ENCODE data around the gene PTOV1.

Gene PTOV1

GRCh38 chr19:49850487-49851342, at the start of gene PTOV1:
Gene PTOV1 (plus strand): TSS chr19:49851159.
- TF ChIP-seq, protein P1, sequence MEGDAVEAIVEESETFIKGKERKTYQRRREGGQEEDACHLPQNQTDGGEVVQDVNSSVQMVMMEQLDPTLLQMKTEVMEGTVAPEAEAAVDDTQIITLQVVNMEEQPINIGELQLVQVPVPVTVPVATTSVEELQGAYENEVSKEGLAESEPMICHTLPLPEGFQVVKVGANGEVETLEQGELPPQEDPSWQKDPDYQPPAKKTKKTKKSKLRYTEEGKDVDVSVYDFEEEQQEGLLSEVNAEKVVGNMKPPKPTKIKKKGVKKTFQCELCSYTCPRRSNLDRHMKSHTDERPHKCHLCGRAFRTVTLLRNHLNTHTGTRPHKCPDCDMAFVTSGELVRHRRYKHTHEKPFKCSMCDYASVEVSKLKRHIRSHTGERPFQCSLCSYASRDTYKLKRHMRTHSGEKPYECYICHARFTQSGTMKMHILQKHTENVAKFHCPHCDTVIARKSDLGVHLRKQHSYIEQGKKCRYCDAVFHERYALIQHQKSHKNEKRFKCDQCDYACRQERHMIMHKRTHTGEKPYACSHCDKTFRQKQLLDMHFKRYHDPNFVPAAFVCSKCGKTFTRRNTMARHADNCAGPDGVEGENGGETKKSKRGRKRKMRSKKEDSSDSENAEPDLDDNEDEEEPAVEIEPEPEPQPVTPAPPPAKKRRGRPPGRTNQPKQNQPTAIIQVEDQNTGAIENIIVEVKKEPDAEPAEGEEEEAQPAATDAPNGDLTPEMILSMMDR (IDR thresholded peaks at IDR 0.05), result no peak

- TF ChIP-seq, protein P1 (IDR thresholded peaks at IDR 0.05), result no peak
These were observed 49.5 kb upstream of the PTOV1 start for GRCh38 chr19:49801401-49801888.

- TF ChIP-seq, protein P1 (IDR thresholded peaks at IDR 0.05), result no peak
These were observed 48.8 kb upstream of the PTOV1 start for GRCh38 chr19:49801966-49802661.

DNA sequence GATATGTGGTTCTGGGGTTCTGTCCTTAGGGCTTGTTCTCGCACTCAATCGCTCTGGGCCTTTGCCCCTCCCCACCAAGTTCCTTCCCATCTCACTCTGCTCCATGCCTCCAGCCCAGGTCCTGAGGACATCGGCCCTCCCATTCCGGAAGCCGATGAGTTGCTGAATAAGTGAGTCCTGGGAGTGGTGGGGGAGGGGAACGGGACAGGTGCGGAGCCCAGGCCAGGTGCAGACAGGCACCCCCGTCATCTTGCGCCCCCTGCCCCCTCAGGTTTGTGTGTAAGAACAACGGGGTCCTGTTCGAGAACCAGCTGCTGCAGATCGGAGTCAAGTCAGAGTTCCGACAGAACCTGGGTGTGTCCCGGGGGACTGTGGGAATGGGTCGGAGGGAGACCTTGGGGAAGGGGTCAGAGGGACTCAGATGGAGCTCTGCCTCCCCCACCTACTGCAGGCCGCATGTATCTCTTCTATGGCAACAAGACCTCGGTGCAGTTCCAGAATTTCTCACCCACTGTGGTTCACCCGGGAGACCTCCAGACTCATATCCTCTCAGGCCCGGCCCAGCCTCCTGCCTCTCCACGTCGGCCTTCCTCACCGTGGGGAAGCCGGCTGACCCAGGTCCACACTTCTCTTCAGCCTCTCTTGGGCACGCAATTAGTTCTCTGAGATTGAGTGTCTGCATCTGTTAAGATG, 48.0 kb upstream of the PTOV1 start:
- TF ChIP-seq, protein P1 (IDR thresholded peaks at IDR 0.05), result no peak

DNA sequence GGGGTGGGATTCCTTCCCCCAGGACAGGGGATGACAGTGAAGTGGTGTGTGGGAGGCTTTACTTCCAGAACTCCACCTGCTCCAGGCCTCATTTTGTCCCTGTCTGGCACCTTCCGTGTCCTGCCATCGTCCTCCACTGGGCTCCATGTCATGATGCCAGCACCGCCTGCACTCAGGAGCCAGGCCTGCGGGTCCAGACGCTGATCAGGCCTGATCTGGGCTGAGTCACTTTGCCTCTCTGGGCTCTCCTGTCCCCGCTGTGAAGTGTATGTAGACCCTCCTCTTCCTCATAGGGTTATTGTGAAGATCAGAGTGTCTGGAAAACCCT, 47.5 kb upstream of the PTOV1 start:
- TF ChIP-seq, protein P1 (IDR thresholded peaks at IDR 0.05), result no peak

- TF ChIP-seq, protein P1 (IDR thresholded peaks at IDR 0.05), result no peak
These were observed 44.9 kb upstream of the PTOV1 start for GRCh38 chr19:49805822-49806619.

GRCh38 chr19:49806620-49806959, 44.4 kb upstream of the PTOV1 start:
- TF ChIP-seq, protein P1 (IDR thresholded peaks at IDR 0.05), result no peak

Data from LNCAP (cell line).